ENCODE data around the gene HOXD11.

GRCh38 chr2:176079285-176079830, 27.7 kb upstream of the HOXD11 start:
- TF ChIP-seq EZH2 (IDR thresholded peaks at IDR 0.05; ENCODE audit: borderline replicate concordance, low read depth, low read length, poor library complexity, severe bottlenecking) (no peak), CTCF (conservative IDR thresholded peaks at IDR 0.05; ENCODE audit: low read depth, low read length) (no peak)
